BE2C (cell line): ENCODE measurements around the gene KAZN.

Experiments
- DNase-seq: peaks from one replicate; pipeline ENCODE4 v3.0.0-alpha.2; 2020
- H3K27me3 ChIP-seq: fragments of 250-450 bp; sonication (Bioruptor Pico); 2 replicates; pipeline ENCODE4 v1.5.1; 2020; ENCODE audit warnings: mild to moderate bottlenecking
- H3K36me3 ChIP-seq: fragments of 250-450 bp; sonication (Bioruptor Pico); 2 replicates; pipeline ENCODE4 v1.5.1; 2020; ENCODE audit warnings: mild to moderate bottlenecking
- H3K4me1 ChIP-seq: fragments of 250-450 bp; sonication (Bioruptor Pico); 2 replicates; pipeline ENCODE4 v1.5.1; 2020
- H3K4me3 ChIP-seq: 2 replicates; pipeline ENCODE4 v1.5.1; 2011; ENCODE audit warnings: low read depth, low read length
- H3K9me3 ChIP-seq: fragments of 250-450 bp; sonication (Bioruptor Pico); 2 replicates; pipeline ENCODE4 v1.5.1; 2020
- TF ChIP-seq, protein P1 (sequence below): IDR thresholded peaks from 2 replicates; pipeline ENCODE4 v1.5.1; 2012; ENCODE audit warnings: mild to moderate bottlenecking, low read depth, low read length

KAZN gene

DNA sequence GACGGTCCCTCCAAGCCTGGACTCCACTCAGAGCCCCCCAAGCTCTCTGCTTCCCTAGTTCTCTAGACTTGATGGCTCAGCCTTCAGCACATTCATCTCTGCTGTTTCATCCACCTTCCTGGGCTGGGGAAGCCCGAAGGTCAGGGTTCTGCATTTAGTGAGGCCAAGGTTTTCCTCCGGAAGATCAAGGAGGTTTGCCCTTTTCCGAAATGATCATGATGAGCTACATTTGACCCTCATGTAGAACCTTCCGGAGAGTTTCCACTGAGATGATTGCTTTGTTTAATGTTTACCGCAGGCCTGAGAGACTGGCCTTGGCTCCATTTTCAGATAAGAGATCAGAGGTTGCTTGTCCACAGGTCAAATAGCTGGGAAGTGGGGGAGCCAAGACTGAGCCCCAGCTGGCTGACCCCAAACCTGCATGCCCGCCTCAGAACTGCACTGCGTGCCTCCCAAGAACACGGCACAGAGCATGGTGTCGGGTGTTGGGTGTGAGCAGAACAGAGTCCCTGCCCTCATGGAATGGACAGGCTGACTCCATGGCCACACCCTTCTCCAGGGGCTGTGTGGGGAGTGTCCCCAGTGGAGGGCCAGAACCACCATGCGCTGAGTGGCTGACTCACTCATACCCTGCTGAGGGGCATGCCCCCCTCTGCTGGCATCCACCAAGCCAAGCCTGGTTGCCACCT, 354.3 kb downstream of the KAZN start:
- no peaks in the 10 kb centered on the region for H3K36me3 ChIP-seq
- no peak overlapping the region for H3K4me3 ChIP-seq
- no peaks in the 10 kb centered on the region for H3K9me3 ChIP-seq
- no peak for DNase-seq
- H3K4me1 ChIP-seq: no peaks in the 10 kb centered on the region
- no peaks in the 10 kb centered on the region for H3K27me3 ChIP-seq
- TF ChIP-seq, protein P1, sequence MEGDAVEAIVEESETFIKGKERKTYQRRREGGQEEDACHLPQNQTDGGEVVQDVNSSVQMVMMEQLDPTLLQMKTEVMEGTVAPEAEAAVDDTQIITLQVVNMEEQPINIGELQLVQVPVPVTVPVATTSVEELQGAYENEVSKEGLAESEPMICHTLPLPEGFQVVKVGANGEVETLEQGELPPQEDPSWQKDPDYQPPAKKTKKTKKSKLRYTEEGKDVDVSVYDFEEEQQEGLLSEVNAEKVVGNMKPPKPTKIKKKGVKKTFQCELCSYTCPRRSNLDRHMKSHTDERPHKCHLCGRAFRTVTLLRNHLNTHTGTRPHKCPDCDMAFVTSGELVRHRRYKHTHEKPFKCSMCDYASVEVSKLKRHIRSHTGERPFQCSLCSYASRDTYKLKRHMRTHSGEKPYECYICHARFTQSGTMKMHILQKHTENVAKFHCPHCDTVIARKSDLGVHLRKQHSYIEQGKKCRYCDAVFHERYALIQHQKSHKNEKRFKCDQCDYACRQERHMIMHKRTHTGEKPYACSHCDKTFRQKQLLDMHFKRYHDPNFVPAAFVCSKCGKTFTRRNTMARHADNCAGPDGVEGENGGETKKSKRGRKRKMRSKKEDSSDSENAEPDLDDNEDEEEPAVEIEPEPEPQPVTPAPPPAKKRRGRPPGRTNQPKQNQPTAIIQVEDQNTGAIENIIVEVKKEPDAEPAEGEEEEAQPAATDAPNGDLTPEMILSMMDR: no peak

DNA sequence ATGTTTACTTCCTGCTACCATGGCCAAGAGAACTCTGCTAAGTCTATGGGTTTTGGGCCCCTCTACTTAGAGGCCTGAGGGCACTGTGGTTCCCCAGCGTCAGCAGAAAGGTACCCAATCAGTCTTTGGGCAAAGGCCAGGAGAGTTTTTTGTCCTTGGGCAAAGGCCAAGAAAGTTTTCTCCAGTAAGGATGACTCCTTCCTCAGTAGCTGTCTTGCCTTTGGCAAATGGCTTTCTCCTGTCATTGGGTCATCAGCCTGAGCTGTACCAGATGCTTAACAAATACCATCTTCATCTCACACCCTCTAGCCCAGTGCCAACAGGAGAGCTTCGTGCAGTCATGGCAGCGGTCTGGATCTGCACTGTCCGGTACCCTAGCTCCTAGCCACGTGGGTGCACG, 355.7 kb downstream of the KAZN start:
- Histone ChIP-seq H3K36me3 (no peaks in the 10 kb centered on the region), H3K27me3 (no peaks in the 10 kb centered on the region), H3K4me1 (no peaks in the 10 kb centered on the region), H3K4me3 (no peak overlapping the region), H3K9me3 (no peaks in the 10 kb centered on the region)
- TF ChIP-seq, protein P1: no peak
- DNase-seq: no peak

DNA sequence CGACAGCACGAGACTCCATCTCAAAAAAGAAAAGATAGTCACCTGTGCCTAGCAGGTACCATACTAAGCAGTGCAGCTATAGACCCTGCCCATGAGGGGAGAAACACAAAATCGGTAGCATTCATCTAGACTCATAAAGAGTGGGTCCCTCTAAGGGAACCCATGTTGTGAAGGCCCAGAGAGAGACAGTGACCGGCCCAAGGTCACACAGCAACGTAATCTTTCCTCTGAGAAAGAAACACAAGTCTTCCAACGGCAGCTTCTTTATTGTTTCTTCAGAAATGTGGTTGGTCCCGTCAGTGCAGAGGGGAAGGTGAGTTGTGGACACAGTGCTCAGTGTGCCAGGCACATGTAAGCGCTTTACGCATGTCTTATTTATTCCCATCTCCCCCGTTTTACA, 356.4 kb downstream of the KAZN start:
- TF ChIP-seq, protein P1: no peak
- no peak for DNase-seq
- H3K36me3 ChIP-seq: no peaks in the 10 kb centered on the region
- H3K9me3 ChIP-seq: no peaks in the 10 kb centered on the region
- no peaks in the 10 kb centered on the region for H3K4me1 ChIP-seq
- H3K4me3 ChIP-seq: no peak overlapping the region
- no peaks in the 10 kb centered on the region for H3K27me3 ChIP-seq

DNA sequence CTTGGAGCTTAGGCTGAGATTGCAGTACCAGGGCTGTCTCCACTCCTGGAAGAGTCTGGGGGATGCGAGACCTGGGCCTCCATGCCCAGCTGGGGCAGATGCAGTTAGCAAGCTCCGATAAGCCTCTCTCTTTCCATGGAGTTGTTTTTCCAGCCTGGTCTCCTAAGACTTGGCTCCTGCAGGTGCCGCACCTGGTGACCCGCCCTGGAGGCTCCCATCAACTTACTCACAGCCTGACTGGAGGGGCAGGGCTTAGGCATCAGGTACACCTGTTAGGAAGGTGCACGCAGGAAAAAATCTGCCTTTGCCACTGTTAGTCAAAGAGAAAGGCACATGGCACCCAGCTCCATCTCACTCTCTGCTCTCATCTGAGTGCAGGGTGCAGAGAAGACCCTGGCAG, 356.9 kb downstream of the KAZN start:
- no peaks in the 10 kb centered on the region for H3K36me3 ChIP-seq
- H3K4me1 ChIP-seq: no peaks in the 10 kb centered on the region
- H3K4me3 ChIP-seq: no peak overlapping the region
- no peaks in the 10 kb centered on the region for H3K27me3 ChIP-seq
- H3K9me3 ChIP-seq: no peaks in the 10 kb centered on the region
- no peak for DNase-seq
- TF ChIP-seq, protein P1: no peak

DNA sequence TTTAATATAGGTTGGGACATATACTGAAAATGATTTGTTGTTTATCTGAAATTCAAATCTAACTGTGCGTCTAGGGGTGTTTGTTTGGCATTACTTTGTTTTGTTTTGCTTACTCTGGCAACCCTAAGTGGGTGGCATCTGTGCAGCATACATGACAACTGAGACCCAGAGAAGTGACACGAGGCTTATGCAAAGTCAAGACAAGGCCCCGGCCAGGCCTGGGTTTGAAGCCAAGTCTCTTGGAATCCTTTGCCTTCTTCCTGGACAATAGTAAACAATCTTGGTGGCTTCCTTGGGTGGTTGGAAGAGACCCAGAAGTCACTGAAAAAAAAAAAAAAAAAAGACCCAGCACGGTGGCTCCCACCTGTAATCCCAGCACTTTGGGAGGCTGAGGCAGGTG, 357.5 kb downstream of the KAZN start:
- Histone ChIP-seq H3K4me3 (no peak overlapping the region), H3K36me3 (no peaks in the 10 kb centered on the region), H3K27me3 (no peaks in the 10 kb centered on the region)

DNA sequence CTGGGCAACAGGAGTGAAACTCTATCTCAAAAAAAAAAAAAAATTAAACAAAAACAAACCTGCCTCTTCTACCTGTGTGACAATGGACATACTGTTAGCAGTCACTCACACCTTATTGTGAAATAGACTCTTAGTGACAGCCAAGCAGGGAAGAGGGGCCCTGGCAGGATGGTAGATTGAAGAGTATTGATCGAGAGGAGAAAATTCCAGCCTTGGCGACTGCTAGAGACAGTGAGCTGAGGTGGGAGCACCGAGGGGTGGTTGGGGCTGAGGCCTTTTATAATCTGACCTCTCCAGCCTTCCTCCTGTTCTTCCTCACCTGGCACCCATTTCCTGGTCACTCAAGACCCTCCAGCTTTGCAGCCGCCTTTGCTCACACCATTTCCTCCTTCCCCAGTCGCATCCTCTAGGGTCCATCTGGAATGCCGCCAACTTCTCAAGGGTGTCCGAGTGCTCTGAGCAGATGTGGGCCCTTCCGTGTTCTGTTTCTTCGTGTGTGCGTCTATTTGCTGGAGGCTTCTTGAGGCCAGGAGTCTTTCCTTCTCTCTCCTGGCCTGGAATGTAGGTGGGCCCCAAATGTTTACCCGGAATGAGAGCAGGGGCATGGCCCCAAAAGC, 358.2 kb downstream of the KAZN start:
- DNase-seq: no peak
- H3K27me3 ChIP-seq: no peaks in the 10 kb centered on the region
- no peak overlapping the region for H3K4me3 ChIP-seq
- H3K4me1 ChIP-seq: no peaks in the 10 kb centered on the region
- H3K9me3 ChIP-seq: no peaks in the 10 kb centered on the region
- TF ChIP-seq, protein P1: no peak
- H3K36me3 ChIP-seq: no peaks in the 10 kb centered on the region

More for the DNA sequence above, 357.5 kb downstream of the KAZN start:
- DNase-seq: no peak
- Histone ChIP-seq H3K4me1 (no peaks in the 10 kb centered on the region), H3K9me3 (no peaks in the 10 kb centered on the region)
- TF ChIP-seq, protein P1: no peak
